Measurements from ENCODE around the gene AK8.

Gene AK8

GRCh38 chr9:132877824-132878694 is at the start of gene AK8:
Gene AK8, minus strand, starts transcription at chr9:132878284. Its CDS starts 29 bp downstream, at chr9:132878255.
- FAIRE-seq (peak; percentile 66), DNase-seq (ENCODE audit: extremely low spot score, insufficient read length, low read depth) (peak; percentile 89)

GRCh38 chr9:132927704-132928103 is 49.6 kb upstream of the AK8 start:
- FAIRE-seq (no peak), DNase-seq (ENCODE audit: extremely low spot score, insufficient read length, low read depth) (no peak)

- FAIRE-seq (no peak), DNase-seq (ENCODE audit: extremely low spot score, insufficient read length, low read depth) (no peak)
Observed at GRCh38 chr9:132923346-132923902, 45.3 kb upstream of the AK8 start.

GRCh38 chr9:132919614-132920268 is 41.7 kb upstream of the AK8 start:
- FAIRE-seq: no peak
- no peak for DNase-seq (ENCODE audit: extremely low spot score, insufficient read length, low read depth)

- FAIRE-seq: no peak
- DNase-seq (ENCODE audit: extremely low spot score, insufficient read length, low read depth): no peak
Observed at GRCh38 chr9:132914924-132915323, 36.8 kb upstream of the AK8 start.

- DNase-seq (ENCODE audit: extremely low spot score, insufficient read length, low read depth): no peak
- no peak for FAIRE-seq
Observed at GRCh38 chr9:132912131-132912530, 34.0 kb upstream of the AK8 start.

- no peak for DNase-seq (ENCODE audit: extremely low spot score, insufficient read length, low read depth)
- FAIRE-seq: no peak
Observed at GRCh38 chr9:132910376-132910775, 32.3 kb upstream of the AK8 start.

GRCh38 chr9:132909311-132909710 is 31.2 kb upstream of the AK8 start:
- no peak for FAIRE-seq
- DNase-seq (ENCODE audit: extremely low spot score, insufficient read length, low read depth): no peak

GRCh38 chr9:132908635-132909034 is 30.6 kb upstream of the AK8 start:
- FAIRE-seq: no peak
- DNase-seq (ENCODE audit: extremely low spot score, insufficient read length, low read depth): no peak

GRCh38 chr9:132905726-132906125 is 27.6 kb upstream of the AK8 start:
- DNase-seq (ENCODE audit: extremely low spot score, insufficient read length, low read depth) (no peak), FAIRE-seq (no peak)

GRCh38 chr9:132903574-132904492 is 25.7 kb upstream of the AK8 start:
- DNase-seq (ENCODE audit: extremely low spot score, insufficient read length, low read depth): no peak
- FAIRE-seq: no peak

- DNase-seq (ENCODE audit: extremely low spot score, insufficient read length, low read depth) (peak; percentile 60), FAIRE-seq (peak; percentile 85)
Observed at GRCh38 chr9:132901858-132902831, 24.1 kb upstream of the AK8 start.

- DNase-seq (ENCODE audit: extremely low spot score, insufficient read length, low read depth) (no peak), FAIRE-seq (no peak)
Observed at GRCh38 chr9:132898051-132898450, 20.0 kb upstream of the AK8 start.

GRCh38 chr9:132896906-132897305 is 18.8 kb upstream of the AK8 start:
- no peak for FAIRE-seq
- no peak for DNase-seq (ENCODE audit: extremely low spot score, insufficient read length, low read depth)

GRCh38 chr9:132896264-132896663 is 18.2 kb upstream of the AK8 start:
- no peak for DNase-seq (ENCODE audit: extremely low spot score, insufficient read length, low read depth)
- FAIRE-seq: no peak

GRCh38 chr9:132894862-132895835 is 17.1 kb upstream of the AK8 start:
- DNase-seq (ENCODE audit: extremely low spot score, insufficient read length, low read depth) (no peak), FAIRE-seq (no peak)

GRCh38 chr9:132894346-132894745 is 16.3 kb upstream of the AK8 start:
- no peak for FAIRE-seq

GRCh38 chr9:132892400-132892799 is 14.3 kb upstream of the AK8 start:
- DNase-seq (ENCODE audit: extremely low spot score, insufficient read length, low read depth): no peak

More at GRCh38 chr9:132894346-132894745, 16.3 kb upstream of the AK8 start:
- no peak for DNase-seq (ENCODE audit: extremely low spot score, insufficient read length, low read depth)

More at GRCh38 chr9:132892400-132892799, 14.3 kb upstream of the AK8 start:
- FAIRE-seq: no peak
